Fibroblast of villous mesenchyme (primary cell): ENCODE results near the gene NKX6-2. TPM values are rescaled to one million over a fixed set of nuclear protein-coding genes. Genes with fewer than 3 reads are reported as not detected.

Source experiments
- DNase-seq: peaks from one replicate; pipeline ENCODE4 v3.0.0-alpha.2; 2010; ENCODE audit warnings: low read depth
- H3K4me3 ChIP-seq: 2 replicates; pipeline ENCODE4 v1.5.1; 2011; ENCODE audit warnings: low read depth, mild to moderate bottlenecking, low read length
- CTCF ChIP-seq: IDR thresholded peaks from 2 replicates; pipeline ENCODE4 v1.5.1; 2012; ENCODE audit warnings: low read depth, mild to moderate bottlenecking, low read length; ENCODE audit not compliant: insufficient read depth
- total RNA-seq: library from RNA; depleted of rRNA; stranded (reverse); fragments of >200 nt; gene quantifications from 2 replicates; pipeline ENCODE4 v1.2.3, GENCODE V29; 2012

Gene NKX6-2
- total RNA-seq, 1 donor, result not detected

DNA sequence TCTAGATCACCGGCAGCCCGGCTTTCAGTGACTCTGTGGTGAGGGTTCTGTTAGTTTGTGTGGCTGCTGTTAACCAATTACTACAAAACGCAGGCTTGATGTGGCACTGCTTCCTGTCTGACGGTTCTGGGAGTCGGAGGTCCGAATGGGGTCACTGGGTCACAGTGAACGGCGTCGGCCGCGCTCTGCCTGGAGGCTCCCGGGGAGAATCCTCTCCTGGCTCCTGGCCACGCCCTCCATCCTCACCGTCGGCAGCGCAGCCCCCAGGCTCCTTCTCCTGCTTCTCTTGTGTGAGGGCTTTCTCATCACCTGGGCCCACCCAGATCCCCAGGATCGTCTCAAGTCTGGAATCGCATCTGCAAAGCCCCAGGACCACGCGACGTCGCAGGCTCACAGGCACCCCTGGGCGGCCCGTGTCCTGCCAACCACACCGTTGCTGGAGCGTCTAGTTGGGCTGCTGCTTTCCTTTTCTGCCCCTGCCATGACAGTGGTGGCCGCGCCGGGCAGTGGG lies 31.8 kb upstream of the NKX6-2 start:
- DNase-seq, result no peak
- no peak overlapping the region for H3K4me3 ChIP-seq
- TF ChIP-seq CTCF, result no peak

- no peak for DNase-seq
- no peak for TF ChIP-seq CTCF
- no peak overlapping the region for H3K4me3 ChIP-seq
Measured at GRCh38 chr10:132816718-132817117, 30.8 kb upstream of the NKX6-2 start.

- no peak for DNase-seq
- H3K4me3 ChIP-seq, result no peak overlapping the region
- no peak for TF ChIP-seq CTCF
Measured at GRCh38 chr10:132815168-132815857, 29.4 kb upstream of the NKX6-2 start.

DNA sequence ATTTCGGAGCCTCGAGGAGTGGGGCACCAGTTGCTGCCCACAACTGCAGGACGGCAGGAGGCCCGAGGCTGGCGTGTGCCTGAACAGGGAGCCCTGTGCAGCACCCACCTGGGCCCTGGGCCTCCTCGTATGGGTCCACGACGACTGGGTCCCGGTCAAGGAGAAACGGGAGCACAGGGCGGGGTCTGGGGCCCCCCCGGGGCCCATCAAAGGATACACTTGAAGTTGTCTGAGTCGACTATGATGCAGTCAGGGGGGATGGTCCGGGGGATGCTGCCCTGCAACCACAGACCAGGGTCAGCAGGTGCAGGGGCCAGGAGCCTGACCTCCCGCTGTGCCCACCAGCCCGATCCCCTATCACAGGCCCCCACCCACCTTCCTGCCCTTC lies 28.5 kb upstream of the NKX6-2 start:
- no peak for TF ChIP-seq CTCF
- DNase-seq, result no peak
- no peak overlapping the region for H3K4me3 ChIP-seq

DNA sequence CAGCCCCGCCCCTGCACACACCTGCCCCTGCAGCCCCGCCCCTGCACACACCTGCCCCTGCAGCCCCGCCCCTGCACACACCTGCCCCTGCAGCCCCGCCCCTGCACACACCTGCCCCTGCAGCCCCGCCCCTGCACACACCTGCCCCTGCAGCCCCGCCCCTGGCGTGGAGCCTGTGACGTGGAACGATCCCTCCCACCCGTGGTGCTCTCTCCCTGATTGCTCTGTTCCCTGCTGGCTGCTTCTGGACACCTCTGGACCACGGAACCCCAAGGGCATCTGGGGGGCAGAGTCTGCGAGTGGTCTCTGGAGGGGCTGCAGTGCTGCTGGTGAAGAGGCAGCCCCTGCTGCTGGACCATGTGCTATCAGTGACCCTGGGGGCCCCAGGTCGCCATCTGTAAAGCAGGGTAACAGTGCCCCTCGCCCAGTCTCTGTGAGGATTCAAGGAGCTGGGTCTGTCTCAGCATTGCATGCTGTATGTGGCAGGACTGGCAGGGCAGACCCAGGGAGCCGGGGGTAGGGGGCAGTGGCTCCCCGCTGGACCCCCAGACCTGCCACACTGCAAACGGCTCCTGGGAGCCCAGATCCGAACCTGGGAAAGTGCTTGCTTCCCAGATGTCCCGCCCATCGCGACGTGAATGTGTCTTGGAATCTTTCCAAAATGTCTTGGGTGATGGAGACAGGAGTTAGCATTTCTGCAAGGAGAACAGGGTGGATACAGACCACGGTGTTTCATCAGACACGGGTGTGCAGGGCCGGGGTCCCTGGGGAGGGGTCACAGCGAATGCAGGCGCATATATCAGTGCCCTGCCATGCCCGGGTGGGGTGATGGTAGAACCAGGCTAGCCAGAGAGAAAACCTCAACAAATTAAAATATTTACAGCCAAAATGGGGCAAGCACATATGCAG lies 27.9 kb upstream of the NKX6-2 start:
- no peak for DNase-seq
- no peak overlapping the region for H3K4me3 ChIP-seq
- TF ChIP-seq CTCF, result no peak

GRCh38 chr10:132813001-132813401 lies 27.1 kb upstream of the NKX6-2 start:
- no peak overlapping the region for H3K4me3 ChIP-seq
- DNase-seq, result no peak
- no peak for TF ChIP-seq CTCF
